Hematopoietic multipotent progenitor cell treated with erythropoietin and hydrocortisone succinate and interleukin-3 and kit ligand, for 6 days (in vitro differentiated cells): Measurements from ENCODE around the gene BANP.
"Not testable (repeated sequence)": the region's sequence is repeated elsewhere in the genome, so short reads cannot be mapped to it uniquely, and the experiment has no call there.

Experiments used
- DNase-seq: peaks from one replicate; pipeline ENCODE4 v3.0.0-alpha.2; 2015

BANP gene

DNA sequence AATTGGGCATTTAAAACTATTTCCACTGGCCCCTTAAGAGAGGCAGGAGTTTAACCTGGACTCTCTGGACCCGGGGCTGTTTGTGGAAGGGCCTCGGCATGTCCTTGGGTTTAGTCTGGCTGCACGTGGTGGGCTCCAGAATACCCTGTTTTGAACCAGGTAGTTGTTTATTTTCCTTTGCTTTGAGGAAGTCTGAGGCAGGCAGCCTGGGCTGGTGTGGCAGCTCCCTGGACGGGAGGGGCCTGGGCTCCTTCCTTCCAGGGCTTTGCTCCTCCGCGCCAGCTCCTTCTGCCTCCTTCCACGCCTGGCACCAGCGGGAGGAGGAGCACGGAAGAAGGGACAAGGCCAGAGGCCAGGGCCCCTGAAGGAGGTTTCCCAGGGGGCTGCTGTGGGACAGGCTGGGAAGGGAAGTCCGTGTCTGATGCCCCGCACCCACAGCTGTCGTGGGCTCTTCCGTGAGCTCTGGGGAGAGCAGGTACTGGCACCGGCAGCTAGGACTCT, 15.5 kb downstream of the BANP start:
- DNase-seq, result peak; percentile 32

GRCh38 chr16:87968541-87968940, 17.3 kb downstream of the BANP start:
- DNase-seq, result no peak

DNA sequence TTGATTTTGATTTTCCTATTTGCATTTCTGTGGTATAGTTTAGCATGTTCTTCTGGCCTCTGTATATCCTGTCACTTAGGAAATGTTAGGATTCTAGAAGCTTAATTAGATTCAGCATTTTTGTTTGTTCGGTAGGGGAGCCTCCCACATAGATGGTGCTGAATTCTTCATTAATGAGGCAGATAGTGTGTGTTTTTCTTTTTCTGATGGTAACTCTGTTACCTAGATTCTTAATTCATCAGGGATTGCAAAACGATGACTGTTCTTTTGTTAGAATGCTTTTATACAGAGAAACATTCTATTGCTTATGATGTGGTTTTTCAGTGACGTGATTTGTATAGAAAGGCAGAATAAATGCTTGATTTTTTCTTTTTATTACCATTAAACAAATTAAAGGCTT, 19.0 kb downstream of the BANP start:
- DNase-seq, result no peak

DNA sequence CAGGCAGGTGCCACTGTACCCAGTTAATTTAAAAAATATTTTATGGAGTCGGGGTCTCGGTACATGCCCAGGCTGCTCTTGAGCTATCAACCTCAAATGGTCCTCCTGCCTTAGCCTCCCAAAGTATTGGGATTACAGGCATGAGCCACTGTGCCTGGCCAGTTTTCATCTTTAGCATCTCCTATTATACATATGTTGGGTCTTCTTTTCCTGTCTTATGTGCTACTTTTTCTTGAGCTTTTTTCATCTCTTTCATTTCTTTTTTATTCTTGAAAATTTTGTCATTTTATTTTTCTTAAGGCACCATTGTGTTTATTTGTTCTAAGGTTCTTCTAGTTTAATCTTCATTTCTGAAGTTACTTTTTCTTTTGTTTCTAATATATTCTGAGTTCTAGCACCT, 20.7 kb downstream of the BANP start:
- peak; percentile 35 for DNase-seq

GRCh38 chr16:87973717-87974116, 22.5 kb downstream of the BANP start:
- no peak for DNase-seq

GRCh38 chr16:87974178-87974577, 22.9 kb downstream of the BANP start:
- no peak for DNase-seq

- DNase-seq, result no peak
Observed at GRCh38 chr16:87976665-87977064, 25.4 kb downstream of the BANP start.

- no peak for DNase-seq
Observed at GRCh38 chr16:87978127-87978526, 26.9 kb downstream of the BANP start.

DNA sequence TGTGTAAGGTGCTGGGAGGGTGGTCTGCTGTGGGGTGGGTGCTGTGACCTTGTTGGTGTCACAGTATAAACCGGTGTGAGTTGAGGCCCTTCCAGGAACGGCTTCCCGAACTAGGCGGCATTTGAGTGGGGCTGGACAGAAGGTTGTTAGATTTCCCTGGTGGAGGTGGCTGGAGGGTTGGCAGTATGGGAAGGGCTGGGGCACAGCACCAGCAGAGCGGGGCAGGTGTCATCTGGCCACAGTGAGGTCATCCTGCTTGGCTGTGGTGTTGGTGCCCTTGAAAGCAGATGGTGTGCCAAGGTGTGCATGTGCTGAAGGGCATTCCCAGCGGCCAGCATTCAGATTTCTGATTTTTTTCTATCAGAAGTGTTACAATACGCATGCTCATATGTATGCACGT, 28.1 kb downstream of the BANP start:
- no peak for DNase-seq

DNA sequence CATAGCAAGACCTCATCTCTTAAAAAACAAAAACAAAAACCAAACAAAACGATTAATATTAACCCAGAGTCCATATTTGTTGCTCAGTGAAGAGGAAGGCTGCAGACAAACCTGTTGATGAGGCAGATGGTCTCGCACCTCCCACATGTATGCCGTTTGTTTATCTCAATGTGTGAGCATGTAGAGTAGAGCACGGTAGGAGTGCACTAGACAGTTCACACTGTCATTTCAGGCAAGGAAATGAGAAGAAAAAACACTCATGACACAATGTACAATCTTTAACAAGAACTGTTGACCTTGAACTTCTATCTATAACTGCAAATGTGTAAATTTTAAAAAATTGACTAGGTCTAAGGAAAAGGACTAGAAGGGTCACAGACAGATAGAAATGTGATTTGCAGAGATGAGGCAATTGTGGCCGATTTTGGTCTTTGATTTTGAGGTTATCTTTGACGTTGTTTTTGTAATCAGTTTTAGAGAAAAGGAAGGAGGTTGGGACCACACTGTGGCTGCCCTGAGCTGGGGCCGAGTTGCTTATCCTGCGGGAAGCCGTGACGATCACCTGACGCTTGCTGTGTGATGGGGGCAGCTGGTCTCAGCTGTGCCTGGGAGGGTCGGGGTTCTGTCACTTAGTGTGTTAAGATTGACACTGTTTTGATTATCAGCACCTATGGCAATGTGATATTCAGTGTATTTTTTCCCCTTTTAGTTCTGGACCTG, 28.8 kb downstream of the BANP start:
- not testable (repeated sequence) for DNase-seq

- DNase-seq, result not testable (repeated sequence)
Observed at GRCh38 chr16:87981376-87981775, 30.1 kb downstream of the BANP start.

GRCh38 chr16:87982581-87983041, 31.4 kb downstream of the BANP start:
- no peak for DNase-seq

DNA sequence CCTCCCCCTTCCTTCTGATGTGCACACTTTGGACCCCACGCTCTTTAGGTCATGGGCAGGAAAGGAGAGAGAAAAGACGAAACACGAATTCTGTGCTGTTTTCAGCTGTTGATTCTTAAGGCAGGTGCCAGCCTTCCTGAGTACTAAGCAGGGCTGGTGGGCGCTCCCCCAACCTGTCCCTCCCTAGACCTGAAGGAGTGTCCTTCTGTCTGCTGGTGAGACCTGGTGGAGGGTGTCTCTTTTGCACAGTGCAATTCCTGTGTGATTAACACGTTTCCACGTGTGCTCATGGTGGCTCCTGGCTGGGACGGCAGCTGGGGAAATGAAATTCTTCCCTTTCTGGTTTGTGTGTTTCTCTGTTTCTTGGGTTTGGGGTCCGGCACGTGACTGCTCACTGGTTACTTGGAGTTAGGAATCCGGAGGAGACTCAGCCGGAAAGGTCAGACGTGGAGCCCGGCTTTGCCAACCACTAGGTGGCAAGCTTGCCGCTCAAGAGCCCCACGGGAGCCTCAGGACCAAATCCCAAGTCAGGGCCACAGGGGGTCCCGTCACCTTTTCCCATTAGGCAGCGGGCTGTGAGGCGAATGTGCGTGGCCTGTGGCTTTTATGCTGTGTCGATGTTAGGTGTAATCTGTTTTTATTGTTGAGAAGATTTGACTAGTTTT, 32.0 kb downstream of the BANP start:
- not testable (repeated sequence) for DNase-seq

DNA sequence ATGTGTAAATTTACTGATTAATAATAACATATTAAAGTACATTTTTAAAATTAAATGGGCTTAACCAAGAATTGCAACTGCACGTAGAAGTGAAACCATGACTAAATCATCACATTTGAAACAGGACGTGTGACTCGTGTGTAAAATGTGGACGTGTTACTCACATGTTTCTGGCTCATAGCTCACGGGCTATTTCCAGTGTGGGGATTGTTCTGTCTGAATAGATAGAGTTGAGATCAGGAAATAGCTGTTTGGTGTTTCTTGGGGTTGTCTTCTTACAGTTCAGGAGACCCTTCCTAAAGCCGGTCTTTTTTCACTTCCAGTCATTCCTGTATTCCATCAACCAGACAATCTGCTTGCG, 32.5 kb downstream of the BANP start:
- not testable (repeated sequence) for DNase-seq

DNA sequence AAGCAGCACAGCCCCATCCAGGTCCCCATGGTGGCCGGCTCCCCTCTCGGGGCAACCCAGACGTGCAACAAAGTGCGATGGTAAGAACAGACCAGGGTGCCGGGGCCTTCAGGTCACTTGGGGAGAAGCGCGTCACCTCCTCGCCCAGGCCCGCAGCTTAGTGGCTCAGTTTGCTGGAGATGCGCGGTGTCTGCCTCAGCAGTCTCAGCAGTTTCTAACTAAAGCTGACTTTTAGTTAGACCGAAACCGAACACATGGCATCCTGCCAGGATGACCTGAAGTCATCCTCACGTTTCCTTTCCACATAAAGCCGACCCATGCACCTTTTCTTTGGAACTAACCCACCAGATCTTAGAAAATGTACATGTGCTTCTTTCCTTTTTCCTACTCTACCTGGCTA, 32.9 kb downstream of the BANP start:
- not testable (repeated sequence) for DNase-seq

DNA sequence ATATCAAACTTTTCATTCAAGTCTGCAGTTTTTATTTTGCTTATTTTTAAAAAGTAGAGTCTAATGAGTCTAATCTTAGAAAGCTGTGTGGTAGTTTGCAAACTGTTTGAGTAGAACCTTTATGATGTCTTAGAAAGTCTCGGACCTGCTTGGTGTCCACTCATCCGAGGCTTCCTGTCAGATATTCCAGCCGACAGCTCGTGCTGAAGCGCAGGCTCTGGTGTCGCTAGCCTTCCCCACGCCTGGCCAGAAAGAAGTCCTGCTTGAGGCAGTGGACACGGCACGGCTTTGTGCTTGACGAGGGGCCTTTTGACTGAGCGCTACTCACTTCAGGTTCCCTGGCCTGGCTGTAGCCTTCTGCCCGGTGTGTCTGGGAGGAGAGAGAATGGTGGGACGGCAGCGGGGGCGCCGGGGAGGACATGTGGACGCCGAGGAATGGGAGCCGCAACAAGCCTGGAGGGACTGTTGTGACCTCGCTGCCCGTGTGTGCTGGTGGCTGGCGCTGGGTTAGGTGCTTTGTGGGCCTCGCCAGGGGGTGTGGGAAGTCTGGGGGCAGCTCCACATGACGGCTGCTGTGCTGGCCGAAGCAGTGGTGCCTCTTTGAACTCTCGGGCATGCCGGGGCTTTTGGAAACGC, 33.5 kb downstream of the BANP start:
- DNase-seq, result no peak

- DNase-seq, result not testable (repeated sequence)
Observed at GRCh38 chr16:87985493-87985892, 34.3 kb downstream of the BANP start.

DNA sequence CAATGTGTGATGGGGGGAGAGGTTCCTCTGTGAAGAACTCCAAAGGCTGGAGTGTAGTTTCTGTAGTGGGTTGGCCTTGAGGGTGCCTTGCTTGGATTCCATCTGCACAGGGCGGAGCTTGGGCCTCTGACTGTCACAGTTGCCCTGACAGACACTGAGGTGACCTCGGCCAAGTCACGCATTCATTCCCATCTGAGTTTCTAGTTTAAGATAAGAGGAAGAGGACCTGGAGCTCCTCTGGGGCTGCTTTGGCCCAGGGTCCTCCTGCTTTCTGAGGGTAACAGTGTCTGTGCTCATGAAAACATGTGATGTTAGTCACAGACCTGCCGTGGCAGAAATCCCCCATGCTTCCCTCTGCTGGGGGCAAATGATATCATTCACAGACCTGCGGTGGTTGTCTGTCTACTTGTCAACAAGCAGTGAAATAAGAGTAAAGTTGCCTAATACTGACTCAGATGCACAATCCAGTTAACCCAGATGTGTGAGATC, 35.2 kb downstream of the BANP start:
- DNase-seq, result peak; percentile 51

- DNase-seq, result not testable (repeated sequence)
Observed at GRCh38 chr16:87988596-87988995, 37.4 kb downstream of the BANP start.

DNA sequence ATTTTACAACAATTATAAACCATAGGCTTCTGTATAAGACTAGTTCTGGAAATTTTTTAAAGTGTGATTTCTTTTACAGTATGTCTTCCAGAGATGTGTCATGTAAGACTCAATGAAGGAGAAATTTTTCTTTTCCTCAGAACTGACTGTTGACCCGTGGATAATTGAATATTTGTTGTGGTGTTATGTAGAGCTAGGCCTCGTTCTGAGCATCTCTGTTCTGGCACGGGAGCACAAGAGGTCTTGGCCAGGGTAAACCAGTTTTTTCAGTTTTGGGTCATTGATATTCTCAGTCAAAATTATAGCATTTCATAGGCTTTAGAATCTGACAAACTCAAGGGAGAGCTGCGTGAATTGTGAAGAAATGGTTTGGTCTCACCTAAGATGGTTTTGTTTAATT, 39.0 kb downstream of the BANP start:
- DNase-seq, result not testable (repeated sequence)

DNA sequence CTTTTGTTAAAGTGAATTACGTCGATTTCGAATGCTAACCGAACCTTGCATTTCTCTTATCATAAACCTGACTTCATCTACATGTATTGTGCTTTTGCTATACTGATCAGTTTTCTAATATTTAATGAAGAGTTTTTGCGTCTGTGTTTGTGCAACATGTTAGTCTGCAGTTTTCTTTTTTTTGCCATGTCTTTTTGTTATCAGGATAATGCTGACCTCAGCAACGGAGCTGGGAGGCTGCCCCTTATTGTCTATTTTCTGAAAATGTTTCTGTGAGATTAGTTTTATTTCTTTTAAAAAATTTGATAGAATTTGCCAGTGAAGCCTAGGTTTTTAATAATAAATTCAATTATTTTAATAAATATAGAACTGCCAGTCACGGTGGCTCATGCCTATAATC, 40.9 kb downstream of the BANP start:
- DNase-seq, result not testable (repeated sequence)

- DNase-seq, result peak; percentile 8
Observed at GRCh38 chr16:87993901-87994300, 42.7 kb downstream of the BANP start.

DNA sequence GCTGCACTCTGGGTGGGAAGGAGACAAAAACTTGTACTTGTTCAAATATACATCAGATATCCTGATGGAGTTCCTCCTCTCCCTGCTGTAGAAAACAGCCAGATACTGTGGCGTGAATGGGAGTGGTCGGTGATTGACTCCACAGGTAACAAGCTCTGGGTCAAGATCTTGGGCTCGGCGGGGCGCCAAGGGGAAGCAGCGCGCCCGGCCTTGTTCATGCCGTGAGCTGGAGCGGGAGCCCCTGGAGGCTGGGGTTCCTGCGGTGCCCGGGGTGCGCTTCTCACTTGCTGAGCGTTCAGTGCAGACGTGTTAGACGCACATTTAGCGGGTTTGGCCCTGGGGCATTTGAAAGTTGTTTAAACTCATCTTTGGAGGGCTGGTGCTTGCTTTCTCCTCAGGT, 44.4 kb downstream of the BANP start:
- DNase-seq, result no peak
